ENCODE data around the gene PFKFB2. TPM values are rescaled to one million over a fixed set of nuclear protein-coding genes. Genes with fewer than 3 reads are reported as not detected.

The PFKFB2 gene
- total and polyA plus RNA-seq, 4 donors = 1.5 to 5.9 (median 3.0) TPM

DNA sequence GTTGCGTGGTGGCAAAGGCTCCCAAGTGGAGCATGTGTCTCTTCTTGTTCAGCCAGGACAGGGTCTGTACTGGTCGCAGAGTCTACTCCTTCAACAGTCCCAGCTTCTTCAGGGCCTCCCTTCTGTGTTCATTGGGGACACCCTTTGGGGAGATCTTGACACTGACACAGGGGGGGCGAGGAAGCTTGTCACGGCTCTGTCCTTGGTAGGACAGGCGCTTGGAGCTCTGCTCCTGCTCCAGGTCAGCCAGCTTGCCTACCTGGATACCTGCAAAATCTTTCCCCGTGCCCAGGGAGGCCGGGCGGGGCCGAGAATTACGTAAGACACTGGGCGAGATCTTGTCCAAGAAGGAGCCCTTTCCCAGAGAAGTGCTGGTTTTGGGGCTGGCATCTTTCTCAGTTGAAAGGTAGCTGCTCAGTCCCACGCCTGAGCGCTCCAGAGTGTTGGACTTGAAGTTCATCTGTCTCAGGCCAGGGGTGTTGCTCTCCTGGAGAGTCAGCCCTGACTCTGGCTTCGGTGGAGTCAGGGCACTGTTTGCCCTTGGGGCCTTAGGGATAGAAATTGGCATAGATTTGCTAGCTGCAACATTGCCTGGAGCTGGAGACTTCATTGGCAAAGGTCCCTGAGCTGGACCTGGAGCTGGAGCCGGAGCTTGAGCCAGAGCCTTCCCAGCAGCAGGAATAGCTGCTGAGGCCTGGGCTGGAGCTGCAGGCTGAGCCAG, 31.0 kb upstream of the PFKFB2 start:
- no peak overlapping the region for H3K27ac ChIP-seq (ENCODE audit: low read depth in 1 of 2, low read length in 2 of 2)
- no peak for TF ChIP-seq RXRA (IDR thresholded peaks at IDR 0.05)
- TF ChIP-seq, protein P1, sequence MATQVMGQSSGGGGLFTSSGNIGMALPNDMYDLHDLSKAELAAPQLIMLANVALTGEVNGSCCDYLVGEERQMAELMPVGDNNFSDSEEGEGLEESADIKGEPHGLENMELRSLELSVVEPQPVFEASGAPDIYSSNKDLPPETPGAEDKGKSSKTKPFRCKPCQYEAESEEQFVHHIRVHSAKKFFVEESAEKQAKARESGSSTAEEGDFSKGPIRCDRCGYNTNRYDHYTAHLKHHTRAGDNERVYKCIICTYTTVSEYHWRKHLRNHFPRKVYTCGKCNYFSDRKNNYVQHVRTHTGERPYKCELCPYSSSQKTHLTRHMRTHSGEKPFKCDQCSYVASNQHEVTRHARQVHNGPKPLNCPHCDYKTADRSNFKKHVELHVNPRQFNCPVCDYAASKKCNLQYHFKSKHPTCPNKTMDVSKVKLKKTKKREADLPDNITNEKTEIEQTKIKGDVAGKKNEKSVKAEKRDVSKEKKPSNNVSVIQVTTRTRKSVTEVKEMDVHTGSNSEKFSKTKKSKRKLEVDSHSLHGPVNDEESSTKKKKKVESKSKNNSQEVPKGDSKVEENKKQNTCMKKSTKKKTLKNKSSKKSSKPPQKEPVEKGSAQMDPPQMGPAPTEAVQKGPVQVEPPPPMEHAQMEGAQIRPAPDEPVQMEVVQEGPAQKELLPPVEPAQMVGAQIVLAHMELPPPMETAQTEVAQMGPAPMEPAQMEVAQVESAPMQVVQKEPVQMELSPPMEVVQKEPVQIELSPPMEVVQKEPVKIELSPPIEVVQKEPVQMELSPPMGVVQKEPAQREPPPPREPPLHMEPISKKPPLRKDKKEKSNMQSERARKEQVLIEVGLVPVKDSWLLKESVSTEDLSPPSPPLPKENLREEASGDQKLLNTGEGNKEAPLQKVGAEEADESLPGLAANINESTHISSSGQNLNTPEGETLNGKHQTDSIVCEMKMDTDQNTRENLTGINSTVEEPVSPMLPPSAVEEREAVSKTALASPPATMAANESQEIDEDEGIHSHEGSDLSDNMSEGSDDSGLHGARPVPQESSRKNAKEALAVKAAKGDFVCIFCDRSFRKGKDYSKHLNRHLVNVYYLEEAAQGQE (IDR thresholded peaks at IDR 0.05) = no peak
- TF ChIP-seq GABPA (IDR thresholded peaks at IDR 0.05 in 1 of 2, conservative IDR thresholded peaks at IDR 0.05 in 1 of 2) = no peak
- TF ChIP-seq, protein P2, sequence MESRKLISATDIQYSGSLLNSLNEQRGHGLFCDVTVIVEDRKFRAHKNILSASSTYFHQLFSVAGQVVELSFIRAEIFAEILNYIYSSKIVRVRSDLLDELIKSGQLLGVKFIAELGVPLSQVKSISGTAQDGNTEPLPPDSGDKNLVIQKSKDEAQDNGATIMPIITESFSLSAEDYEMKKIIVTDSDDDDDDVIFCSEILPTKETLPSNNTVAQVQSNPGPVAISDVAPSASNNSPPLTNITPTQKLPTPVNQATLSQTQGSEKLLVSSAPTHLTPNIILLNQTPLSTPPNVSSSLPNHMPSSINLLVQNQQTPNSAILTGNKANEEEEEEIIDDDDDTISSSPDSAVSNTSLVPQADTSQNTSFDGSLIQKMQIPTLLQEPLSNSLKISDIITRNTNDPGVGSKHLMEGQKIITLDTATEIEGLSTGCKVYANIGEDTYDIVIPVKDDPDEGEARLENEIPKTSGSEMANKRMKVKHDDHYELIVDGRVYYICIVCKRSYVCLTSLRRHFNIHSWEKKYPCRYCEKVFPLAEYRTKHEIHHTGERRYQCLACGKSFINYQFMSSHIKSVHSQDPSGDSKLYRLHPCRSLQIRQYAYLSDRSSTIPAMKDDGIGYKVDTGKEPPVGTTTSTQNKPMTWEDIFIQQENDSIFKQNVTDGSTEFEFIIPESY (IDR thresholded peaks at IDR 0.05) = no peak
- TF ChIP-seq, protein P3, sequence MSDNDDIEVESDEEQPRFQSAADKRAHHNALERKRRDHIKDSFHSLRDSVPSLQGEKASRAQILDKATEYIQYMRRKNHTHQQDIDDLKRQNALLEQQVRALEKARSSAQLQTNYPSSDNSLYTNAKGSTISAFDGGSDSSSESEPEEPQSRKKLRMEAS (IDR thresholded peaks at IDR 0.05) = no peak
- no peak for TF ChIP-seq RAD21 (IDR thresholded peaks at IDR 0.05)
- H3K9ac ChIP-seq (ENCODE audit: low read depth in 1 of 2, low read length in 2 of 2) = no peak overlapping the region
- H3K36me3 ChIP-seq (ENCODE audit: control insufficient read depth in 4 of 4, insufficient read depth in 3 of 4, low read depth in 1 of 4, low read length in 3 of 4) = no peaks in the 10 kb centered on the region
- no peaks in the 10 kb centered on the region for H3K9me3 ChIP-seq (ENCODE audit: control insufficient read depth in 4 of 4, low read length in 3 of 4)
- WGBS = 90% methylated on average over 15 of the region's 15 CpGs
- DNase-seq (ENCODE audit: low spot score) = no peak
- H3K27me3 ChIP-seq (ENCODE audit: control insufficient read depth in 4 of 4, insufficient read depth in 4 of 4, low read length in 3 of 4) = no peaks in the 10 kb centered on the region
- peaks cover 3 to 14% (median 8%) of the 10 kb centered on the region in 4 donors for H3K4me1 ChIP-seq (ENCODE audit: control insufficient read depth in 4 of 4, insufficient read depth in 4 of 4, low read length in 3 of 4)
- no peak overlapping the region for H3K4me3 ChIP-seq (ENCODE audit: low read depth in 1 of 3, low read length in 3 of 3)

DNA sequence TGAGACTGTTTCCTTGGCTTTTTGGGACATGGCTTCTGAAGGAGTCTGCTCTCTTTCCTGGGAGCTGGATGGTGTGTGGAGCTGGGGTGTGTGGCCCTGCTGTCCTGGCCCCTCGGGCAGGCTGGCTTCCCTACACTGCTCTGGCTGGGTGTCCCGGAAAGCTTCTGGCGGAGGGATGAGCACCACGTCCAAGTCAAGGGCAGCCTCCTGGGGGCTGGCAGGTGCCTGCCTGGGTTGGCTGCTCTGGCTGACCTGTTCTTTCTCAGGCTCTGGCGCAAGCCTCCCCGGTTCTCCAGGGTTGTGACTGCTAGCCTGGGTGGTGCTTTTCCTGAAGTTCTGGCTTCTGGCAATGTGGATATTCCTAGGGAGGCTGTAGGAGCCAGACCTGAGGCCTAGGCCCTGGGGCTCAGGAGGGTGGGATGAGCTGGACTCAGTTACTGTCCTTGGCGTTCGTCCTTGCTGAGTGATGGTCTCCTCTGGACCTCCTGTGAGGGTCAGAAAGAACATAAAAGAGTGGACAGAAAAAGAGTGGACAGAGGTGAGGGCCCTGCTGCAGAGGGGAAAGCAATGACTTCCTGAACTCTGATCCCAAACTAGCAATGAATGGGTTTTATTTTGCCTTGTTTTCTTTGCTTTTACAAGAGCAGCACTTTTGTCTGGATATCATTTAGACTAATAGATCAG, 29.9 kb upstream of the PFKFB2 start:
- no peak overlapping the region for H3K4me3 ChIP-seq (ENCODE audit: low read depth in 1 of 3, low read length in 3 of 3)
- TF ChIP-seq, protein P1 (IDR thresholded peaks at IDR 0.05) = no peak
- no peak overlapping the region for H3K9ac ChIP-seq (ENCODE audit: low read depth in 1 of 2, low read length in 2 of 2)
- H3K27me3 ChIP-seq (ENCODE audit: control insufficient read depth in 4 of 4, insufficient read depth in 4 of 4, low read length in 3 of 4) = no peaks in the 10 kb centered on the region
- no peak overlapping the region for H3K27ac ChIP-seq (ENCODE audit: low read depth in 1 of 2, low read length in 2 of 2)
- WGBS = 93% methylated on average over 8 of the region's 8 CpGs
- H3K4me1 ChIP-seq (ENCODE audit: control insufficient read depth in 4 of 4, insufficient read depth in 4 of 4, low read length in 3 of 4) = peaks cover 3 to 14% (median 8%) of the 10 kb centered on the region in 4 donors
- no peaks in the 10 kb centered on the region for H3K36me3 ChIP-seq (ENCODE audit: control insufficient read depth in 4 of 4, insufficient read depth in 3 of 4, low read depth in 1 of 4, low read length in 3 of 4)
- no peaks in the 10 kb centered on the region for H3K9me3 ChIP-seq (ENCODE audit: control insufficient read depth in 4 of 4, low read length in 3 of 4)
- DNase-seq (ENCODE audit: low spot score) = no peak
